A549 treated with dexamethasone at 1 μM for 4 hours (cell line): Measurements from ENCODE around the gene MBD1. TPM values are rescaled to one million over a fixed set of nuclear protein-coding genes. Genes with fewer than 3 reads are reported as not detected.

ENCODE experiments used
- total RNA-seq: library from RNA; stranded (reverse); fragments of 200-300 nt; extraction: Qiagen RNA extraction; gene quantifications from 5 replicates; pipeline ENCODE4 v1.2.3, GENCODE V29; 2022

The MBD1 gene
- 24.7 to 35.9 TPM (median 33.3 TPM) in 5 replicates for total RNA-seq

DNA sequence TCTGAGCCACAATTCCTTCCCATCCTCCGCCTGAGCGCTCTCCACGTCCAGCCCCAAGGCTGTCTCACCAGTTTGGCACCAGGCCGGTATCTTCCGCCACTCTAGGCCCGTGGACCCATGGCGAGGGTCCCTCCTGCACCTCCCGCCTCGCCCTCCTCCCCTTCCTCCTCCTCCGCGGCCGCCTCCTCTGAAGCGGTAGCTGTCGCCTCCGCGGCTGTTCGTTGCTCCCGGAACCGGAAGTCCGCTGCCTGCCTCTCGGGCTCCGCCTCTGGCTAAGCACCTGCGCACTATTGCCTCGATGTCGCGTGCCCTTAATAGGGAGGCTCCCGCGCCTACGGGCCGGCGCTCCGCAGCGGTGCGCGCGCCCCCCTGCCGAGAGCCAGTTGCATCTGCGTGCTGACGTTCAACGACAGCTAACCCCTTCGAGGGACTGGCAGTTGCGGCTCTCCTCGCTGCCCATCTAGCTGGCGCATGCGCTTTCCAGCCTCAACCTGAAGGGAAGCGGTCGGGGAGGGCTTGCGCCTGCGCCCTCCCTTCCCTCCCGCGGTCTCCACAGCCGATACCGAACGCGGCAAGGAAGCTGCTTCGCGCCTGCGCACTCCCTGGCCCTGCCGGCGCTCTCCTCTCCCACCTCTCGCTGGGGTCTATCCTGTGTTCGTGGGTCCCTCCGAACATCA lies at the start of gene MBD1:
Gene MBD1 (minus strand): TSS at position 229 of the 677 bp plus-strand sequence. CDS start 1,531 bp downstream, outside the sequence.

GRCh38 chr18:50287441-50288347 lies 6.4 kb upstream of the MBD1 start, which contains the start of gene CXXC1:
CXXC1 (minus strand) TSS chr18:50287692; CDS start chr18:50287589, 103 bp downstream.

GRCh38 chr18:50266248-50266704 lies 15.0 kb downstream of the MBD1 start, which contains the start of gene CFAP53:
CFAP53 (minus strand) TSS chr18:50266495; CDS start chr18:50266404, 91 bp downstream.

Other genes with a start within 250 kb of the MBD1 start
- 6.9 to 8.7 TPM (median 7.3 TPM) in 5 replicates for gene MYO5B, start 86.4 kb downstream of the MBD1 start, total RNA-seq
- gene CFAP53, start 15.0 kb downstream of the MBD1 start, total RNA-seq, result 0.22 to 0.33 TPM (median 0.27 TPM) in 5 replicates
- gene CXXC1, start 6.2 kb upstream of the MBD1 start, total RNA-seq, result 33.0 to 46.6 TPM (median 44.4 TPM) in 5 replicates
- gene SKA1, start 93.5 kb upstream of the MBD1 start, total RNA-seq, result 12.4 to 15.3 TPM (median 13.4 TPM) in 5 replicates